RWPE1 (cell line): Measurements from ENCODE around the gene ATP11A.
"Not testable (repeated sequence)": the region's sequence is repeated elsewhere in the genome, so short reads cannot be mapped to it uniquely, and the experiment has no call there.

Experiments
- CTCF ChIA-PET: fragments of 350-600 bp; sonication (Branson Sonifier 250); formaldehyde crosslinking; extraction: SDS; loops from one replicate; lab custom pipeline; 2021; lab: Yijun Ruan, JAX
- POLR2A ChIA-PET: fragments of 400-600 bp; formaldehyde crosslinking; extraction: SDS; loops from one replicate; lab custom pipeline; 2020; ENCODE audit warnings: antibody characterized with exemption; ENCODE audit not compliant: low non-redundant PET; lab: Yijun Ruan, JAX
- DNase-seq: peaks from one replicate; pipeline ENCODE4 v3.0.0; 2012; ENCODE audit warnings: low spot score
- H3K27ac ChIP-seq: fragments of 450-650 bp; 2 replicates; pipeline ENCODE4 v1.5.1; 2017
- TF ChIP-seq, protein P1 (sequence below): fragments of 450-650 bp; conservative IDR thresholded peaks from 2 replicates; pipeline ENCODE4 v1.5.1; 2017; ENCODE audit warnings: low read depth, mild to moderate bottlenecking

ATP11A gene

DNA sequence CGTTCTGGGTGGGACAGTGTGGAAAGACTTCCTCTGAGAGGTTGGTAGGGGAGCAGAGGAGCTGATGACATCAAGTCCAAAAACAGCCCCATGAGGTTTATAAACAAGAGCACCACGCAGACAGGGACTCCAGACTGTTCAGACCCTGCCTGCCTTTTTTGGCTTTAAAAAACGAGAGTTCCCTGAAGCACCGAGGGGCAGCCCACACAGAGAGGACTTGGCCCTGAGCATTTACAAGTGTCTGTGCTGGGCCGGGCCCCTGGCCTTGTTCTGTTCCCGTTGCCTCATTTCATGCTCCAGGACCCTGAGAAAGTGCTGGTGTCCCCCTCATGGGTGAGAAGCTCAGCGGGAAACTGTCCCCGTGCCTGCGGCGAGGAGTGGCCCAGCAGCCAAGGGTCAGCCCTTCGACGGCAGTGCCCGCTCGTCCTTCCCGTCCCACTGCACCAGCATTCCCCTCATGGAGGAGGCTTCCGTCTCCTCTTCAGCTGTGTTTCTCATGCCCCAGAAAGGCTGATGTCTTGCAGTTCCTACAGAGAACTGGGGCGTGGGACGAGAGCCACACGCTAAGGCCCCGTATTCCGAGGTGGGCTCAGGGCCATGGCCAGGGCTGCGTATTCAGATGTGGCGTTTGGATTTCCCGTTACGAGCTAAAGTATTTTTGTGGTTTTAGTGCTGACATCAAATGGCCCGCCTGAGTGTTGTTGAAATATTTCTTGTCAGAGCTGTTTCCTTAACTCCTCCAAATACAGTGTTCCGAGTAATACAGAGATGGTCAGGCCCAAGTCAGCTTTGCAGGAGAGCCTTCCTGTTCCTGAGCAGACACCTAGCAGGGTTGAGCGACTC lies 93.5 kb downstream of the ATP11A start:
- POLR2A ChIA-PET = no interaction called here
- H3K27ac ChIP-seq = no peak overlapping the region
- CTCF ChIA-PET = interaction anchor here (0.7 kb wide), 1 partner anchor 156 kb away, joined by 3 read pairs; no protein-coding TSS in a partner anchor
- DNase-seq = no peak
- TF ChIP-seq, protein P1, sequence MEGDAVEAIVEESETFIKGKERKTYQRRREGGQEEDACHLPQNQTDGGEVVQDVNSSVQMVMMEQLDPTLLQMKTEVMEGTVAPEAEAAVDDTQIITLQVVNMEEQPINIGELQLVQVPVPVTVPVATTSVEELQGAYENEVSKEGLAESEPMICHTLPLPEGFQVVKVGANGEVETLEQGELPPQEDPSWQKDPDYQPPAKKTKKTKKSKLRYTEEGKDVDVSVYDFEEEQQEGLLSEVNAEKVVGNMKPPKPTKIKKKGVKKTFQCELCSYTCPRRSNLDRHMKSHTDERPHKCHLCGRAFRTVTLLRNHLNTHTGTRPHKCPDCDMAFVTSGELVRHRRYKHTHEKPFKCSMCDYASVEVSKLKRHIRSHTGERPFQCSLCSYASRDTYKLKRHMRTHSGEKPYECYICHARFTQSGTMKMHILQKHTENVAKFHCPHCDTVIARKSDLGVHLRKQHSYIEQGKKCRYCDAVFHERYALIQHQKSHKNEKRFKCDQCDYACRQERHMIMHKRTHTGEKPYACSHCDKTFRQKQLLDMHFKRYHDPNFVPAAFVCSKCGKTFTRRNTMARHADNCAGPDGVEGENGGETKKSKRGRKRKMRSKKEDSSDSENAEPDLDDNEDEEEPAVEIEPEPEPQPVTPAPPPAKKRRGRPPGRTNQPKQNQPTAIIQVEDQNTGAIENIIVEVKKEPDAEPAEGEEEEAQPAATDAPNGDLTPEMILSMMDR = no peak

DNA sequence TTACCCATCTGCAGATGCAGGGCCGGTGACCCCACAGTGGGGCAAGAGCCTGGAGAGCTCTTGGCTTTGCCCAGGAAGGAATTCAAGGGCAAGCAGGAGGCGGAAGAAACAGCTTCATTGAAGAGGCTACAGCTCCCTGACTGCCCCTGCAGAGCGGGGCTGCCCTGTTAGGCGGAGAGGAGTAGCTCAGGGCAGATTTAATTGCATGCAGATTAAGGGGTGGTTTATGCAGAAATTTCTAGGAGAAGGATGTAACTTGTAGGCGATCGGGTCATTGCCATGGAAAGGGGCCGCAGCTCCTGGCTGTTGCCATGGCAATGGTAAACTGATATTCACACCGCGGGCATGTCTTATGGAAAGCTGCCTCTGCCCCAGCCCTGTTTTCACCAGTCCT lies 94.1 kb downstream of the ATP11A start:
- POLR2A ChIA-PET = no interaction called here
- no peak overlapping the region for H3K27ac ChIP-seq
- TF ChIP-seq, protein P1 = no peak
- CTCF ChIA-PET = no interaction called here
- no peak for DNase-seq

DNA sequence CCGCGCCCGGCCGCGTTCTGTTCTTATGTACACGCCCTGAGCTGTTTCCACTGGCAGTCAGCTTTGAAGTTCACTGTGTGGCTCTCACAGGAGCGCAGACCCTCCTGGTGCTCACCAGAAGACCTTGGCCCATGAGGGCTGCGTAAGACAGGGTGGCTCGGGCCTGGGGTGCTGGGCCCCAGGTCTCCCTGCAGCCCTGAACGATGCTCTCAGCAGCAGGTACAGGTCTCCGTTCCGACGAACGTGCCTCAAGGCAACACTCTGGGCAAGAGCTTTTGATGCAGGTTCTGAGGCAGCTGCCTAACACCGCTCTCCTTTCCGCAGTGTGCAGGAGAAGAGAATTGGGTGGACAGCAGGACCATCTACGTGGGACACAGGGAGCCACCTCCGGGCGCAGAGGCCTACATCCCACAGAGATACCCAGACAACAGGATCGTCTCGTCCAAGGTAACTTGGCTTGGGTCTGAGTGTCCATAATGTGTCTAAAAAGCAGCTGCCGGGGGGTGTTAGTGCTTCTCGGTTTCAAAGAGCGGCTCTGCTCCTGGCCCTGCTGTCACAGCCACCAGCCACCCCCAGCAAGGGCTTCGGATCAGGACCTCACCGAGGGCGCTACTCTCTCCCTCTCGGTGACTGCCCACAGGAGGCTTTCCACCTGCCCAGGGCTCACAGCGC lies 95.1 kb downstream of the ATP11A start:
- no peak overlapping the region for H3K27ac ChIP-seq
- CTCF ChIA-PET = no interaction called here
- TF ChIP-seq, protein P1 = no peak
- DNase-seq = no peak
- POLR2A ChIA-PET = no interaction called here

DNA sequence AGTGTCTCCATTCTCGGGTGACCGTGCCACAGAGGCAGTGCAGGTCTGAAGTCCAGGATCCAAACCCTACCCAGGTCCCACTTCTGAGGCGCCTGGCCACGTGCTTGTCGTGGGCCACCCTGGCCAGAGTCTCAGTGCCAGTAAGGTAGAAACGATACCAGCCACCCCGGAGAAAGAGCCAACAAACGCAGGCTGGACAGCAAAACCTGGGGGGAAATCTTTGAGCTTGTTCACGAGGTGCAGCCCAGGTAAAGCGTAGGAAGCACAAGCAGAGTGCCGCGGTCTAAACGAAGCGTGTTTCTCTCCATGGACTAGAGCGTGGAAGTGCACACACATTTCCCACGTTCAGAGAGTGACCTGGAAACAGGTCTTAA lies 95.6 kb downstream of the ATP11A start:
- POLR2A ChIA-PET = no interaction called here
- CTCF ChIA-PET = no interaction called here
- TF ChIP-seq, protein P1 = no peak
- no peak for DNase-seq
- H3K27ac ChIP-seq = no peak overlapping the region

DNA sequence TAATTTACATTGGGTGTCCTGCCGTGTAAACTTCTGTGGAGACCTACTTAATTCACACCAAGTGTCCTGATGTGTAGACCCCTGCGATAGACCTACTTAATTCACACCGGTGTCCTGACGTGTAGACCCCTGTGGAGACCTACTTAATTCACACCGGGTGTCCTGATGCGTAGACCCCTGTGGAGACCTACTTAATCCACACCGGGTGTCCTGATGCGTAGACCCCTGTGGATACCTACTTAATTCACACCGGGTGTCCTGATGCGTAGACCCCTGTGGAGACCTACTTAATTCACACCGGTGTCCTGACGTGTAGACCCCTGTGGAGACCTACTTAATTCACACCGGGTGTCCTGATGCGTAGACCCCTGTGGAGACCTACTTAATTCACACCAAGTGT lies 97.0 kb downstream of the ATP11A start:
- CTCF ChIA-PET, POLR2A ChIA-PET, H3K27ac ChIP-seq, DNase-seq: not testable (repeated sequence)

DNA sequence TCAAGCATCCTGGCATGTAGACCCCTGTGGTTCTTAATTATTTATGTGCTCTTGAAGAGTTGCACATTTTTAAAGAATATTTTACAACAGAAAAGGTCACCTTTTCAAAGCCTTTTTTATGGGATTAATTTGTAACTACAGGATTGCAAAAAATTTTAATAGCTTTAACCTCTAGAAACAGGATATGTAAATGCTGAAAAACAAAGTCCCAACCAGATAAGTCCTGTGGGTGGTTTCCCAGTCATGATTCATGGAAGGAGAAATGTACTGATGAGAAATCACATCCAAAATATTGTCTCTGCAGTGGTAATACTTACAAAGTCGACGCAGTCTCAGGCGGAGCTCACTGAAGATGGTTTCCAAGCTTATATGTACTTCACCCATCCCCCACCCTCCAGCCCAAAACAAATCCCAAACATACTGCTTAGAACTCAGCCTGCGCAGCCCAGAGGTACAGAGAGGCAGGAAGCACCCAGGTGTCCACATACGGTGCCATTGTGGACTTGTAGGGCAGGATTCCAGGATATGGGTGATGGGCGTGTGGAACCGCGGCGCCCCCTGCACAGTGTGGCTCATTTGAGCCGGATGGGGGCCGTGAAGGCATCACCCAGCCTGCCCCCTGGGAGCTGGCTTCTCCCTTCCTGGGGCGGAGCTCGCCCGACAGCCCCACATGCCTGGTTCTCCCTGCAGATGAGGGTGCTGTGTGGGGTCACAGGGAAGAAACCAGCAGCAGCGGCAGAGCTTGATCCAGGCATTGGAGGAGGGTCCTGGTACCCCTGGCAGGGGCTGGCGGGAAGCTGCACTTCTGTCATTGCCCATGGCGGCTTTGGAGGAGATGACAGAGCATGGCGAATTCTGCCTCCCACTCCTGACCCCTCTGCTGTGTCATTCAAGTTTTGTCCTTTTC lies 101.2 kb downstream of the ATP11A start:
- no peak for DNase-seq
- TF ChIP-seq, protein P1 = no peak
- ChIA-PET POLR2A (no interaction called here), CTCF (no interaction called here)
- H3K27ac ChIP-seq = no peak overlapping the region
